COR-L47 (cell line): Measurements from ENCODE around the gene MAD1L1.

ENCODE experiments used
- DNase-seq: peaks from one replicate; lab custom pipeline; 2025; lab: John Stamatoyannopoulos, UW

The MAD1L1 gene

DNA sequence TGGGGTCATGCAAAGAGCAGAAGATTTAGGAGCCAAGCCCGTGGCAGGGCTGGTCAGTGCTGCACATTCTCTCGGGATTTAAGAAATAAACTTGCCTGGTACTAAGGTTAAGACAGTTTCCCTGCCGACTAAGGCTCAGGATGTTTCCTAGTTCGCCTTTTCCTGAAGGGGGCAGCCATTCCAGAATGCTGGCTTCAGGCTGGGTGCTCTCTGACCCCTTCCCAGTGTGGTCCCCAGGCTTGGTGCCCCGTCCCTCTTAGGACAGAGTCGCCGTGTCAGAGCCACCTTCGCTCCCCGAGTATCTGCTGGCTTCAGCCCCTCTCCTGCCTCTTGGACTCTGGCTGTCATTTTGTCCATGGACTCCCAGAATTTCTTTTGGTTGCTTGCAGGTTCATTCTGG is 445.5 kb downstream of the MAD1L1 start:
- no peak for DNase-seq

DNA sequence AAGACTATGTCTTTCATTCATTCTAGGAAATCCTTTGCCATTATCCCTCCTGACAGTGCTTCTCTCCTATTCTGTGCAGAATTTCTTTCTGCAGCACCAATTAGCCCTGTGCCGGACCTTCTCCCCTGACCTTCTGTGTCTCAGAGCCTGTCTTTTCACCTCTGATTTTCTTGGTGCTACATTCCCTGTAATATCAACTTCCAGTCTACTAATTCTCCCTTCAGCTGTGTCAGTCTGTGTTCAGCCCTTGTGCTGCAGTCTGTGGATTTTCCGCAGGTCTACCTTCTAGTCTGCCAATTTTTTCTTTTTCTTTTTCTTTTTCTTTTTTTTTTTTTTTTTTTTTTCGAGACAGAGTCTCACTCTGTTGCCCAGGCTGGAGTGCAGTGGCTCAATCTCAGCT is 446.9 kb downstream of the MAD1L1 start:
- DNase-seq: no peak

GRCh38 chr7:1781369-1781768 is 451.4 kb downstream of the MAD1L1 start:
- DNase-seq: no peak

- DNase-seq: no peak
These were observed 453.3 kb downstream of the MAD1L1 start for GRCh38 chr7:1779445-1779844.

DNA sequence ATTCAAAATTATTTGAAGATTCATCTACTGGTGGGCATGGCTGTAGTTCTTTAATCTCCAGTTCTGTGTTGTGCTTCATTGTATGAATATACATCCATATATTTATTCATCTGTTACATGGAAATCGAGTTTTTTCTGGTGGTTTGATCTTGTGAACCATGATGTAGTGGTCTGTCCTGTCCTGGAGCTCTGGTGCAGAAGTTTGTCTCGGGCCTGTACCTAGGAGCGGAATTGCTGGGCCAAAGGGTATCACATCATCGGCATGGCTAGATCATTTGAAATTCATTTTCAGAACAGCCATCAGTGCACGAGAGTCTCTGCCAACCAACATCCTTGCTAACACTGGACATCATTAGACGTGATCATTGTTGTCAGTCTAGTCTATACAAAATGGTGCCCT is 455.6 kb downstream of the MAD1L1 start:
- DNase-seq: no peak

DNA sequence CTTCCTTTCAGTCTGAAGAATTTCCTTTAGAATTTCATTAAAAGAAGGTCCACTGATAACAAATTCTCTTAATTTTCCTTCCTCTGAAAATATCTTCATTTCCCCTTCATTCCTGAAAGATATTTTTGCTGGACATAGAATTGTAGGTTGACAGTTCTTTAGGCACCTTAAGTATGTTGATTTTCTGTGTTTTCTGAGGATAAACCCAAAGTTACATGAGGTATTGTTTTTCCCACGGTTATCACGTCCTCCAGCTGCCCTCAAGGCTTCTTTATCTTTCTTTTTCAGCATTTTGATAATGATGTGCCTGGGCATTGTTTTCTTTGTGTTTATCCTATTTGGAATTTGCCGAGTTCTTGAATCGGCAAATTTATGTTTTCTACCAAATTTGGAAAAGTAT is 457.4 kb downstream of the MAD1L1 start:
- DNase-seq: no peak

DNA sequence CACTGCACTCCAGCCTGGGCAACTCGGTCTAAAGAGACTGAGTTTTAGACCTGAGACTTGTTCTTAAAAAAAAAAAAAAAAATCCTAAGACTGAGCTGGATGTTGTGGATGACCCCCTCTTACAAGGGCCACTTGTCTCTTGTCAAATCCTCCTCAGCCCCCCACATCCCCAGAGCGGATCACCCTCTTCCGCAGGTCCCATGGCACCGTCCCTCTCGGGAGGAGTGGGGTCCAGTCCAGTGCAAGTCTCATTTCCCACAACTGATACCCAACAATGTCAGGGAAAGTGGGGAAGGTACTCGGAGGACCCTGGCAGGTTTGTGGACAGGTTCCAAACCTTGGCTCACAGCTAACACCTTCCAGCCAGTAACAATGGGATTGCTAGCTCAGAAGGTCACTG is 462.4 kb downstream of the MAD1L1 start:
- no peak for DNase-seq

- no peak for DNase-seq
These were observed 463.2 kb downstream of the MAD1L1 start for GRCh38 chr7:1769286-1770200.

GRCh38 chr7:1768832-1769231 is 463.9 kb downstream of the MAD1L1 start:
- no peak for DNase-seq

- DNase-seq: no peak
These were observed 465.2 kb downstream of the MAD1L1 start for GRCh38 chr7:1767524-1767923.
